ENCODE data around the gene C8B.

DNA sequence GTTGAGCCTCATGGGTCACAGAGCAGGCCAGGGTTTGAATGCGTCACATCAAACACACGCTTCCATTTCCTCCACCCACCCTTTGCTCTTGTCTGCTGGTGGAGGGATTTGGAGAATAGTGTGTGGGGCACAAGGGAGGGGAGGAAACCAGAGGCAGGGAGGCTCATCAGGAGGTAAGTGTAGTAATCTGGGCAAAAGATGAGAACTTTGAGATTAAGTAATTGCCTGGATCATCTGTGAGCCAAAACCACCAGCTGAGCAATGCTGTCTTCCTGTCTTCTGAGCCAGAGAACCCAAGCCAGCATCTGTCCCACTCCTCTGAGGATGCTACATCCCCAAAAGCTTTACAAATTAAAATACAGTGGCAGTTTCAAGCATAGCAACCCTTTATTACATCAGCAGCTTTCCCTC lies 45.2 kb downstream of the C8B start:
- TF ChIP-seq, protein P1, sequence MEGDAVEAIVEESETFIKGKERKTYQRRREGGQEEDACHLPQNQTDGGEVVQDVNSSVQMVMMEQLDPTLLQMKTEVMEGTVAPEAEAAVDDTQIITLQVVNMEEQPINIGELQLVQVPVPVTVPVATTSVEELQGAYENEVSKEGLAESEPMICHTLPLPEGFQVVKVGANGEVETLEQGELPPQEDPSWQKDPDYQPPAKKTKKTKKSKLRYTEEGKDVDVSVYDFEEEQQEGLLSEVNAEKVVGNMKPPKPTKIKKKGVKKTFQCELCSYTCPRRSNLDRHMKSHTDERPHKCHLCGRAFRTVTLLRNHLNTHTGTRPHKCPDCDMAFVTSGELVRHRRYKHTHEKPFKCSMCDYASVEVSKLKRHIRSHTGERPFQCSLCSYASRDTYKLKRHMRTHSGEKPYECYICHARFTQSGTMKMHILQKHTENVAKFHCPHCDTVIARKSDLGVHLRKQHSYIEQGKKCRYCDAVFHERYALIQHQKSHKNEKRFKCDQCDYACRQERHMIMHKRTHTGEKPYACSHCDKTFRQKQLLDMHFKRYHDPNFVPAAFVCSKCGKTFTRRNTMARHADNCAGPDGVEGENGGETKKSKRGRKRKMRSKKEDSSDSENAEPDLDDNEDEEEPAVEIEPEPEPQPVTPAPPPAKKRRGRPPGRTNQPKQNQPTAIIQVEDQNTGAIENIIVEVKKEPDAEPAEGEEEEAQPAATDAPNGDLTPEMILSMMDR (IDR thresholded peaks at IDR 0.05; ENCODE audit: poor library complexity, severe bottlenecking) = no peak
- TF ChIP-seq EP300 (conservative IDR thresholded peaks at IDR 0.05; ENCODE audit: poor library complexity, severe bottlenecking) (no peak), EZH2 (IDR thresholded peaks at IDR 0.05; ENCODE audit: borderline replicate concordance, insufficient read depth, low read length, poor library complexity, severe bottlenecking) (no peak)
